ENCODE results near the gene NSMCE1.

GRCh38 chr16:27254262-27254811 is 14.2 kb downstream of the NSMCE1 start:
- no peak for TF ChIP-seq CTCF (IDR thresholded peaks at IDR 0.05)
- TF ChIP-seq POLR2A (IDR thresholded peaks at IDR 0.05) = no peak
- no peak for TF ChIP-seq EP300 (IDR thresholded peaks at IDR 0.05)
